Measurements from ENCODE around the gene DAP. TPM values are rescaled to one million over a fixed set of nuclear protein-coding genes. Genes with fewer than 3 reads are reported as not detected.

Gene DAP
- total RNA-seq, 1 experiment from 2014 or later: 106 TPM

DNA sequence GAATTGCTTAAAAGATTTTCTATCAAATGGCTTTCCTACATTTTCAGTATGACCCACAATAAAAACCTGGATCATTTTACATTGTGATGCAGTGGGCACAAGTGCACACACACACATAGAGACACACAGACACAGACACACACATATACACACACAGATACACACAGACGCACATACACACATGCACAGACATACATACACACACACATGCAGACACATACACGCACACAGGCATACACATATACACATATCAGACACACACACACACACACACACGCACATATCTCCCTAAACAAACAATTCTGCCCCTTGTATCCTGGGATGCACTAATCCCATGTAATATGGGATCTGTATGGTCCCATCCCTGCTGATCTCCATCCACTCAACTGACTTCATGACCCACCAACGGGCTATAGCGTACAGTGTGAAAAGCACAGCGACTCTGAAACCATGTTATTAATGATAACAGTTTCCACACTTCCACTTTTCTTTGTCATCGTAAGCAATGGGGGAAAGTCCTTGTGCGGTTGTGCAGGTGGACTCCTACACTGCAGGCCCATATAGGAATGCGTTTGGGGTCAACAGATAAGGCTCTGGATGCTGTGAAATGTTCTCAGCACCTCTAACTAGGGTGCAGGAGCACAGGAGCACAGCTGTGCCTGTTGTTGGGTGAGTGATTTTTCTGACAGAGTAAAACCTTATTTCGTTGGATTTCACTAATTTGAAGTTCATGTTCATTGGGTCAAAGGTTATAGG lies 52.7 kb downstream of the DAP start:
- no TSS peak for BruUV-seq (replicated peaks)
- intact Hi-C loops (cut with micrococcal nuclease): no loop called here
- DNase-seq (no peak), ATAC-seq (no peak)
- no peaks in the 10 kb centered on the region for H3K9me2 ChIP-seq (replicated peaks; ENCODE audit: low read length)
- no peak overlapping the region for H3K4me3 ChIP-seq (ENCODE audit: low read length)
- no peaks in the 10 kb centered on the region for H3K9me3 ChIP-seq (ENCODE audit: low read length)
- peak overlapping the region; percentile 93 for H3K27ac ChIP-seq (ENCODE audit: low read length)
- peaks cover 25% of the 10 kb centered on the region for H3F3A ChIP-seq (ENCODE audit: low read length, unreplicated experiment)
- peak overlapping the region; percentile 3; the same call in 1 of the 2 replicates for H3K9ac ChIP-seq (ENCODE audit: low read length)
- CTCF ChIA-PET: no interaction called here
- H4K20me1 ChIP-seq (ENCODE audit: low read length): no peaks in the 10 kb centered on the region
- H3K27me3 ChIP-seq (ENCODE audit: low read length): no peaks in the 10 kb centered on the region
- peak overlapping the region; percentile 10 for H3K4me2 ChIP-seq (ENCODE audit: low read length)
- TF ChIP-seq, protein P1, sequence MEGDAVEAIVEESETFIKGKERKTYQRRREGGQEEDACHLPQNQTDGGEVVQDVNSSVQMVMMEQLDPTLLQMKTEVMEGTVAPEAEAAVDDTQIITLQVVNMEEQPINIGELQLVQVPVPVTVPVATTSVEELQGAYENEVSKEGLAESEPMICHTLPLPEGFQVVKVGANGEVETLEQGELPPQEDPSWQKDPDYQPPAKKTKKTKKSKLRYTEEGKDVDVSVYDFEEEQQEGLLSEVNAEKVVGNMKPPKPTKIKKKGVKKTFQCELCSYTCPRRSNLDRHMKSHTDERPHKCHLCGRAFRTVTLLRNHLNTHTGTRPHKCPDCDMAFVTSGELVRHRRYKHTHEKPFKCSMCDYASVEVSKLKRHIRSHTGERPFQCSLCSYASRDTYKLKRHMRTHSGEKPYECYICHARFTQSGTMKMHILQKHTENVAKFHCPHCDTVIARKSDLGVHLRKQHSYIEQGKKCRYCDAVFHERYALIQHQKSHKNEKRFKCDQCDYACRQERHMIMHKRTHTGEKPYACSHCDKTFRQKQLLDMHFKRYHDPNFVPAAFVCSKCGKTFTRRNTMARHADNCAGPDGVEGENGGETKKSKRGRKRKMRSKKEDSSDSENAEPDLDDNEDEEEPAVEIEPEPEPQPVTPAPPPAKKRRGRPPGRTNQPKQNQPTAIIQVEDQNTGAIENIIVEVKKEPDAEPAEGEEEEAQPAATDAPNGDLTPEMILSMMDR (conservative IDR thresholded peaks at IDR 0.05; ENCODE audit: low read depth, low read length): no peak
- TF ChIP-seq EZH2phosphoT487 (IDR thresholded peaks at IDR 0.05; ENCODE audit: borderline replicate concordance, low read length) (no peak), EZH2 (IDR thresholded peaks at IDR 0.05; ENCODE audit: low read length, unreplicated experiment) (no peak)
- H3K36me3 ChIP-seq (ENCODE audit: low read depth, low read length): peaks cover 66% of the 10 kb centered on the region
- H3K79me2 ChIP-seq (ENCODE audit: low read length): peaks cover 80% of the 10 kb centered on the region
- peaks cover 66% of the 10 kb centered on the region for H3K4me1 ChIP-seq (ENCODE audit: insufficient read depth, low read length)
- no peak overlapping the region for H2AFZ ChIP-seq (ENCODE audit: low read length)
- POLR2A ChIA-PET (ENCODE audit: unreplicated experiment): interaction anchor here (0.6 kb wide), 1 partner anchor 153 kb away, joined by 3 read pairs; no protein-coding TSS in a partner anchor

DNA sequence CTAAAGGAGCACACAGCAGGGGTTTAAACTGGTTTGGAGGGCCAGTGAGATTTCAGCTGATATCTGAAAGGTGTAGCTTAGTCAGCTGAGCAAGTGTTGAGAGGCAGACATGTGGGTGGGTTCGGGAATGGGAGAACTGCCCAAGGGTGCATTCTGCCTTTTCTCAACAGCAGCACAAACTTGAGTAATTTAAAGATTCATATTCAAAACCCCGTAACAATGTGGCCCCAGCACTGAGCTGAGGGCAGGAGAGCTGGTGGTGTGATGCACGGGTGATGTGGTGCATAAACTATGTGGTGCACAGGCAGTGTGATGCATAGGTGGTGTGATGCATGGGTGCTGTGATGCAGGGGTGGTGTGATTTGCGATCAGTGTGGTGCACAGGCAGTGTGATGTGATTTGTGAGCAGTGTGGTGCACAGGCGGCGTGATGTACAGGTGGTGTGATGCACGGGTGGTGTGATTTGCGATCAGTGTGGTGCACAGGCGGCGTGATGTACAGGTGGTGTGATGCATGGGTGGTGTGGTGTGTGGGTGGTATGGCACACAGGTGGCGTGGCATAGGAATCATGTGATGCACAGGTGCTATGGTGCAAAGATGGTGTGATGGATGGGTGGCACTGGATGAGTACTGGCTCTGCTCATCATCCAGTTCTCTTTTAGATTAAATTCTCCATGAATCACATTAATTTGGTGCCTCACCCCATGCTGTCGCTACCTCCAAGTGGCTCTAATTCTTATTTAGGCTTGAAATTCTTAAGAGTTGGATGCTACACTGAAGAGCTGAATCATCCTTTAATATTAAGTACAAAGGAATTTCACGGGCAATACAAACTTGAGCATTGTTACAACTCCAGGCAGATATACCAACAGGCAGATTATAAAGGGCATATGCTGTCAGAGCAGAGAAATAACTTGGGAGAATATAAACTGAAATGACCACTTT lies 53.6 kb downstream of the DAP start:
- DNase-seq: peak; percentile 90
- H3K9me2 ChIP-seq (replicated peaks; ENCODE audit: low read length): no peaks in the 10 kb centered on the region
- H3K9me3 ChIP-seq (ENCODE audit: low read length): no peaks in the 10 kb centered on the region
- peak overlapping the region; percentile 93 for H3K27ac ChIP-seq (ENCODE audit: low read length)
- intact Hi-C loops (cut with micrococcal nuclease): no loop called here
- TF ChIP-seq EZH2phosphoT487 (IDR thresholded peaks at IDR 0.05; ENCODE audit: borderline replicate concordance, low read length) (no peak), EZH2 (IDR thresholded peaks at IDR 0.05; ENCODE audit: low read length, unreplicated experiment) (no peak)
- TF ChIP-seq, protein P1 (conservative IDR thresholded peaks at IDR 0.05; ENCODE audit: low read depth, low read length): no peak
- no peaks in the 10 kb centered on the region for H3K27me3 ChIP-seq (ENCODE audit: low read length)
- H2AFZ ChIP-seq (ENCODE audit: low read length): no peak overlapping the region
- H4K20me1 ChIP-seq (ENCODE audit: low read length): no peaks in the 10 kb centered on the region
- ChIA-PET POLR2A (ENCODE audit: unreplicated experiment) (interaction anchor here (0.6 kb wide), 1 partner anchor 154 kb away, joined by 3 read pairs; no protein-coding TSS in a partner anchor), CTCF (no interaction called here)
- peak; percentile 3 for ATAC-seq
- peaks cover 75% of the 10 kb centered on the region for H3K4me1 ChIP-seq (ENCODE audit: insufficient read depth, low read length)
- peaks cover 57% of the 10 kb centered on the region for H3K36me3 ChIP-seq (ENCODE audit: low read depth, low read length)
- H3K9ac ChIP-seq (ENCODE audit: low read length): peak overlapping the region; percentile 85
- peak overlapping the region; percentile 59 for H3K4me2 ChIP-seq (ENCODE audit: low read length)
- peaks cover 34% of the 10 kb centered on the region for H3F3A ChIP-seq (ENCODE audit: low read length, unreplicated experiment)
- no peak overlapping the region for H3K4me3 ChIP-seq (ENCODE audit: low read length)
- no TSS peak for BruUV-seq (replicated peaks)
- peaks cover 73% of the 10 kb centered on the region for H3K79me2 ChIP-seq (ENCODE audit: low read length)

Data from PC-3 (cell line).